SK-N-SH treated with all-trans-retinoic acid at 6 μM for 48 hours (cell line): Measurements from ENCODE around the gene REPS2.
A peak's percentile ranks its signal among the peaks of the same experiment; 100 is the strongest.
"Not testable (repeated sequence)": the region's sequence is repeated elsewhere in the genome, so short reads cannot be mapped to it uniquely, and the experiment has no call there.

ENCODE experiments used
- ATAC-seq: fragments of 200-7000 bp; cut with Tn5 transposase; 3 replicates; pipeline ENCODE4 v1.9.1; 2020; ENCODE audit warnings: mild to moderate bottlenecking, moderate library complexity
- ARNTL ChIP-seq: fragments of 450-650 bp; formaldehyde crosslinking; IDR thresholded peaks from 2 replicates; pipeline ENCODE4 v1.5.0; 2020; ENCODE audit warnings: low read depth, mild to moderate bottlenecking, moderate library complexity, borderline replicate concordance
- BACH2 ChIP-seq: fragments of 250-450 bp; sonication (Bioruptor Pico); IDR thresholded peaks from 2 replicates; pipeline ENCODE4 v1.9.0; 2021; ENCODE audit warnings: mild to moderate bottlenecking, borderline replicate concordance
- ISL1 ChIP-seq: fragments of 250-450 bp; sonication (Bioruptor Pico); IDR thresholded peaks from 2 replicates; pipeline ENCODE4 v2.1.2; 2022; ENCODE audit warnings: mild to moderate bottlenecking, moderate library complexity
- OSR1 ChIP-seq: fragments of 250-450 bp; sonication (Bioruptor Pico); IDR thresholded peaks from 2 replicates; pipeline ENCODE4 v1.8.0; 2022; ENCODE audit warnings: moderate library complexity, mild to moderate bottlenecking, inconsistent platforms
- PATZ1 ChIP-seq: fragments of 250-450 bp; sonication (Bioruptor Pico); IDR thresholded peaks from 2 replicates; pipeline ENCODE4 v1.8.0; 2020; ENCODE audit warnings: mild to moderate bottlenecking, moderate library complexity, borderline replicate concordance
- PPARA ChIP-seq: fragments of 250-450 bp; sonication (Bioruptor Pico); IDR thresholded peaks from 2 replicates; pipeline ENCODE4 v1.5.0; 2020; ENCODE audit warnings: mild to moderate bottlenecking, borderline replicate concordance
- RARB ChIP-seq: fragments of 250-450 bp; sonication (Bioruptor Pico); IDR thresholded peaks from 2 replicates; pipeline ENCODE4 v1.8.0; 2021; ENCODE audit warnings: mild to moderate bottlenecking, moderate library complexity
- SNAI2 ChIP-seq: fragments of 250-450 bp; sonication (Bioruptor Pico); IDR thresholded peaks from 2 replicates; pipeline ENCODE4 v1.5.0; 2020; ENCODE audit warnings: mild to moderate bottlenecking, moderate library complexity
- TCF4 ChIP-seq: fragments of 250-450 bp; sonication (Bioruptor Pico); IDR thresholded peaks from 2 replicates; pipeline ENCODE4 v1.8.0; 2021; ENCODE audit warnings: mild to moderate bottlenecking, moderate library complexity, borderline replicate concordance
- TOX ChIP-seq: fragments of 250-450 bp; sonication (Bioruptor Pico); IDR thresholded peaks from 2 replicates; pipeline ENCODE4 v1.8.0; 2021; ENCODE audit warnings: mild to moderate bottlenecking, moderate library complexity, borderline replicate concordance
- TSHZ2 ChIP-seq: fragments of 250-450 bp; sonication (Bioruptor Pico); IDR thresholded peaks from 2 replicates; pipeline ENCODE4 v1.5.0; 2020; ENCODE audit warnings: mild to moderate bottlenecking, moderate library complexity
- ZC3H10 ChIP-seq: fragments of 250-450 bp; sonication (Bioruptor Pico); IDR thresholded peaks from 2 replicates; pipeline ENCODE4 v1.5.1; 2021; ENCODE audit warnings: mild to moderate bottlenecking, moderate library complexity
- ZFP3 ChIP-seq: fragments of 250-450 bp; sonication (Bioruptor Pico); IDR thresholded peaks from 2 replicates; pipeline ENCODE4 v1.5.0; 2020; ENCODE audit warnings: mild to moderate bottlenecking, moderate library complexity
- ZNF565 ChIP-seq: fragments of 450-650 bp; formaldehyde crosslinking; conservative IDR thresholded peaks from 2 replicates; pipeline ENCODE4 v1.5.0; 2020; ENCODE audit warnings: low read depth, mild to moderate bottlenecking, moderate library complexity
- ZNF8 ChIP-seq: fragments of 450-650 bp; formaldehyde crosslinking; IDR thresholded peaks from 2 replicates; pipeline ENCODE4 v1.5.0; 2020; ENCODE audit warnings: mild to moderate bottlenecking, moderate library complexity
- TF ChIP-seq, protein P1 (sequence below): fragments of 250-450 bp; sonication (Bioruptor Pico); IDR thresholded peaks from 2 replicates; pipeline ENCODE4 v1.5.1; 2021; ENCODE audit warnings: mild to moderate bottlenecking, moderate library complexity
- TF ChIP-seq, protein P2 (sequence below): fragments of 250-450 bp; sonication (Bioruptor Pico); IDR thresholded peaks from 2 replicates; pipeline ENCODE4 v1.5.1; 2020; ENCODE audit warnings: low read depth, mild to moderate bottlenecking, moderate library complexity

The REPS2 gene

DNA sequence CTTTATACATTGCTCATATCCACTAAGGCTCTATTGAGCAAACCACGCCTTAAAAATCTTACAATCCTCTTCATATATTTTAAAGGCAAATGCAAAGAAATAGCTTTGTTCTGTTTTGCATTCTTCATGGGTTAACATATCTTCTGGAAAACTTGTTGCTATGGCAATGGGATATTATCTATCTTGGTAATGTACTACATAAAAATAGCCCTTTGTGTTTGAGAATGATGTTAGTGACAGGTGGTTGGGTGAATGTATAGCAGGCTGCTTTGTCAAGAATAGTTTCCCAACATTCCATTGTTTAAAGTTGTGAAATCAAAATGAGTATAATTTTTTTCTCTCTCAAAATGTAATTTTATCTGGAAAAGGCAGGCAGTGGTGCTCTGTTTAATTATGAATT lies 16.8 kb downstream of the REPS2 start:
- TF ChIP-seq ISL1 (CRISPR knock-in tag) (no peak), OSR1 (CRISPR knock-in tag) (no peak)
- TF ChIP-seq, all 23 proteins: peak for 0
- 0 out of 3 replicates have a peak, but pooled peaks have one; percentile 35 for ATAC-seq

GRCh38 chrX:16964976-16965375 lies 18.5 kb downstream of the REPS2 start:
- ATAC-seq, result not testable (repeated sequence)

- ATAC-seq, result no peak
- no peak for TF ChIP-seq ARNTL (CRISPR knock-in tag)
- TF ChIP-seq PPARA (CRISPR knock-in tag), result no peak
Observed at GRCh38 chrX:16966752-16967448, 20.4 kb downstream of the REPS2 start.

DNA sequence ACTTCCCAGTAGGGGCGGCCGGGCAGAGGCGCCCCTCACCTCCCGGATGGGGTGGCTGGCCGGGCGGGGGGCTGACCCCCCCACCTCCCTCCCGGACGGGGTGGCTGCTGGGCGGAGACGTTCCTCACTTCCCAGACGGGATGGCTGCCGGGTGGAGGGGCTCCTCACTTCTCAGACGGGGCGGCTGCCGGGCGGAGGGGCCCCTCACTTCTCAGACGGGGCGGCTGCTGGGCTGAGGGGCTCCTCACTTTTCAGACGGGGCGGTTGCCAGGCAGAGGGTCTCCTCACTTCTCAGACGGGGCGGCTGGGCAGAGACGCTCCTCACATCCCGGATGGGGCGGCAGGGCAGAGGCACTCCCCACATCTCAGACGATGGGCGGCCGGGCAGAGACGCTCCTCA lies 22.3 kb downstream of the REPS2 start:
- ATAC-seq, result not testable (repeated sequence)

DNA sequence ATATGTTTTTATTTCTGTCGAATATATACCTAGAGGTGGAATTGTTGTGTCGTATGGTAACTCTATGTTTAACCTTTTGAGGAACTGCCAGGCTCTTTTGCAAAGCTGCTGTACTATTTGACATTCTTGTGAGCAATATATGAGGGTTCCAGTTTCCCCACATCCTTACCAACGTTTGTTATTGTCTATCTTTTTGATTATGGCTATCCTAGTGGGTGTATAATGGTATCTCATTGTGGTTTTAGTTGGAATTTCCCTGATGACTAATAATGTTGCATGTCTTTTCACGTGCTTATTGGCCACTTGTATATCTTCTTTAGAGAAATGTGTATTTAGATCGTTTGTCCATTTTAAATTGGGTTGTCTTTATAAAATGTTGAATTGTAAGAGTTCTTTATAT lies 24.5 kb downstream of the REPS2 start:
- ATAC-seq, result no peak; the same call in 2 of the 3 replicates
- TF ChIP-seq PATZ1 (no peak), TOX (CRISPR knock-in tag) (no peak), OSR1 (CRISPR knock-in tag) (no peak), PPARA (CRISPR knock-in tag) (no peak), SNAI2 (CRISPR knock-in tag) (no peak), RARB (no peak), TCF4 (CRISPR knock-in tag) (no peak), ZFP3 (CRISPR knock-in tag) (no peak), ZNF565 (CRISPR knock-in tag) (no peak), TSHZ2 (no peak), ZC3H10 (CRISPR knock-in tag) (no peak)
- TF ChIP-seq, protein P1, sequence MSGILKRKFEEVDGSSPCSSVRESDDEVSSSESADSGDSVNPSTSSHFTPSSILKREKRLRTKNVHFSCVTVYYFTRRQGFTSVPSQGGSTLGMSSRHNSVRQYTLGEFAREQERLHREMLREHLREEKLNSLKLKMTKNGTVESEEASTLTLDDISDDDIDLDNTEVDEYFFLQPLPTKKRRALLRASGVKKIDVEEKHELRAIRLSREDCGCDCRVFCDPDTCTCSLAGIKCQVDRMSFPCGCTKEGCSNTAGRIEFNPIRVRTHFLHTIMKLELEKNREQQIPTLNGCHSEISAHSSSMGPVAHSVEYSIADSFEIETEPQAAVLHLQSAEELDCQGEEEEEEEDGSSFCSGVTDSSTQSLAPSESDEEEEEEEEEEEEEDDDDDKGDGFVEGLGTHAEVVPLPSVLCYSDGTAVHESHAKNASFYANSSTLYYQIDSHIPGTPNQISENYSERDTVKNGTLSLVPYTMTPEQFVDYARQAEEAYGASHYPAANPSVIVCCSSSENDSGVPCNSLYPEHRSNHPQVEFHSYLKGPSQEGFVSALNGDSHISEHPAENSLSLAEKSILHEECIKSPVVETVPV (CRISPR knock-in tag), result no peak
- TF ChIP-seq, protein P2, sequence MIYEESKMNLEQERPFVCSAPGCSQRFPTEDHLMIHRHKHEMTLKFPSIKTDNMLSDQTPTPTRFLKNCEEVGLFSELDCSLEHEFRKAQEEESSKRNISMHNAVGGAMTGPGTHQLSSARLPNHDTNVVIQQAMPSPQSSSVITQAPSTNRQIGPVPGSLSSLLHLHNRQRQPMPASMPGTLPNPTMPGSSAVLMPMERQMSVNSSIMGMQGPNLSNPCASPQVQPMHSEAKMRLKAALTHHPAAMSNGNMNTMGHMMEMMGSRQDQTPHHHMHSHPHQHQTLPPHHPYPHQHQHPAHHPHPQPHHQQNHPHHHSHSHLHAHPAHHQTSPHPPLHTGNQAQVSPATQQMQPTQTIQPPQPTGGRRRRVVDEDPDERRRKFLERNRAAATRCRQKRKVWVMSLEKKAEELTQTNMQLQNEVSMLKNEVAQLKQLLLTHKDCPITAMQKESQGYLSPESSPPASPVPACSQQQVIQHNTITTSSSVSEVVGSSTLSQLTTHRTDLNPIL (CRISPR knock-in tag), result no peak

GRCh38 chrX:16971694-16972093 lies 25.2 kb downstream of the REPS2 start:
- TF ChIP-seq ZC3H10 (CRISPR knock-in tag), result no peak
- TF ChIP-seq BACH2 (CRISPR knock-in tag), result no peak
- no peak for TF ChIP-seq RARB
- TF ChIP-seq PPARA (CRISPR knock-in tag), result no peak
- TF ChIP-seq ZNF8, result no peak
- no peak for TF ChIP-seq TOX (CRISPR knock-in tag)
- ATAC-seq, result no peak
